ENCODE results near the gene SRCAP. TPM values are rescaled to one million over a fixed set of nuclear protein-coding genes. Genes with fewer than 3 reads are reported as not detected.

SRCAP gene
- 9.4 and 14.3 TPM in 2 replicates for total RNA-seq (2014; rRNA removed; shearing (Covaris generic))

DNA sequence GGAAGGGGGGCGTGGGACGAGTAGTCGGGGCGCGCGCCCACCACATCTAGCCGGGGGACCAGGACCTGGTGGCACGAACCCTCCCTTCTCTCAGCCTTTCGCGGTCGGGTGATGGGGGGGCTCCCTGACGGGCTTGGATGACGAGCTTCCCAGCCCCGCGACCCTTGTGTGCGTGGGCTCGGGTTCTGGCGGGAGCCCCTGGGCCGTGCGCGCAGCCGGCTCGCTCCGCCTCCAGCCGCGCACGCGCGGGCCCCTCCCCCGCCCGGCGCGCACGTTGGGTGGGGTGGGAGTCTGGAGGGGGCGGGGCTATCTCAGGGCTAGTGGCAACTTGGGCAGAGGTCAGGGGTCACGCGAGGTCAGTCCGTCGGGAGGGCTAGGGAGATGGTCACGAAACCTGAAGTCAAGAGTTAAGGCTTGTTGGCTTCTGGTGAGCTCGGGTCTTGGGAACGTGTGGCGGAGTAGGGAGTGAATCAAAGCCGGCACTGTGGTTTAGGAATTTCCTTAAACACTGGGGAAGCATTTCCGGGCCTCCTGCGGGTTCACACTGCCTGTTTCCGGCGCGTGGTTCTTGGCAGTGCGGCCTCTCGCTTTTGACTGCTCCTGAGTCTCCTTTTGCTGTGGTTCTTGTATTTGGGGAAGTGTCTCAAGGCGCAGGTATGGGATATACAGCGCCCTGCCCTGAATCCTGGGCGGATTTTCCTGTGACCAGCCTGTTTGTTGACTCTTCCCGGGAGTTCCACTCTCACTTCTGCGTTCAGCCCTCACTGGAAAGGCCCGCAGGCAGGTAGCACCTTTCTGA lies at the start of gene SRCAP:
TSS of gene SRCAP (plus strand) at position 356 of the 799 bp plus-strand sequence. CDS start 1,654 bp downstream, outside the sequence.
- Histone ChIP-seq H3K4me1 (replicated peaks) (peaks cover 13% of the 10 kb centered on the region), H3K27me3 (replicated peaks) (no peaks in the 10 kb centered on the region), H3K9me3 (replicated peaks) (no peaks in the 10 kb centered on the region), H3K4me3 (peak within 1 kb of the TSS; percentile 80), H3K27ac (peak within 1 kb of the TSS; percentile 99), H3K36me3 (peaks cover 52% of the 10 kb centered on the region)
- peak; percentile 81 to 93 for DNase-seq (ENCODE audit: low read depth in 1 of 2, low spot score in 2 of 2)

DNA sequence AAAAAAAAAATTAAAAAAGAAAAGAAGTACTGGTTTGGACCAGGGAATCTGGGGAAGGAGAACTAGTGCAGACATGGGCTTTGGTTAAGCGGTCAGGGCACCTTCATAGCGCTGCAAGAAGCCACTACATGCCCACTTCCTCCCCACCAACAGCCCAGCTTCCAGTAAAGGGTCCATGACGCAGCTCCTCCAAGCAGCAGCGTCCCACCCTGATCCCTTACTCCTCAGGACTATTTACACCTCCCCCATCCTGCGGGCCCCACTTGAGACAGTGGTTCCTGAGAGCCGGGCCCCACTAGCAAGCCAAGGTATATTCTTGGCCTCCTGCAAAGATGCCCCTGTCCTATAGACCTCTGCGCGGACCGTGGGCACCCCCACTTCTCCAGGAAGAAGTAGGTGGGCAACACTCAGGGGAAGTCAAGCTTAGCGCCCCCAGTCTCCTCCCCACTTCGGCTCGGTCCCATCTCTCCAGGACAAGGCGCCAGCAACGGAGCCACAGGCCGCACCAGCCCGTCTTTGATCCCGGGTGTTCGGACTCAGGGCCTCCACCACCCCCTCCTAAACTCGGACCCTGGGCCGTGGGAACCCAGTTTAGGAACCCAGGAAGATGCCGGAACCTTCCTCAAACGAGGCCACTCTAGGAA lies 49.1 kb upstream of the SRCAP start:
- Histone ChIP-seq H3K27me3 (replicated peaks) (no peaks in the 10 kb centered on the region), H3K4me3 (peak overlapping the region; percentile 54; the same call in 1 of the 2 replicates), H3K9me3 (replicated peaks) (no peaks in the 10 kb centered on the region), H3K36me3 (peaks cover 7% of the 10 kb centered on the region), H3K27ac (no peak overlapping the region), H3K4me1 (replicated peaks) (peaks cover 8% of the 10 kb centered on the region)
- no peak for DNase-seq (ENCODE audit: low read depth in 1 of 2, low spot score in 2 of 2)

DNA sequence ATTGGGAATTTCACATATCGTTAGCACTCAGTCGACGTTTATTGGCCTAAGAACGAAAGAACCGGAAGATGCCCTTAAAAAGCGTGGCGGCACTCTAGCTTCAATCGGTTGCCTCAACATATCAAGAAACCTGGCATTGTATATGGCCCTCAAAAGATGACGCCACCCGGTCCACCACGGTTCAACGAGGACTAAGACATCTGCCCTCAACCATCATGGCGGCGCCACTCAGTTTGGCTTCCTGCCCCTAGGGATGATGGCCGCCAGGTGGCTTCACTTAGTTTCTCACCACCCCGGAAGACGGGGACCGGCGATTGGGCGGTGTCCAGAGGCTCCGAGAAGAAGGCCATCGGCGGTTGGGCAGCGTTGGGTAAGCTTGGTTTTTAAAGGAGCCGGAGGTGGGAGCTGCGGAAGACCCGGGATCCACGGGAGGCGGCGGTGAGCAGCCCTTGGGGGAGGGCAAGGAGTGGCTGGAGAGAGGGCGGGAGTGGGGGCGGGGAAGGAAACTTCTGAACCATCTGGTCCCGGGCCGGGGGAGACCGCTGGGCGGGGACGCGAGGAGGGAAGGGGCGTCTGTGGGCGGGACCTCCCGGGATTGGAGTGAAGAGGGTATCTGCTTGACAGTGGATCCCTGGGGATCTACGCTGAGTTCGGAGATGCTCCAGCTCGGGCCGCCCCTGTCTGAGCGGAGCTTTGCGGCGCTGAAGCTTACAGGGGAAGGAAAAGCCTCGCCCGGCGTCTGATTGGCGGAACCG lies 48.4 kb upstream of the SRCAP start, which contains the start of gene PRR14:
TSS of gene PRR14 (plus strand) at position 592 of the 755 bp plus-strand sequence. CDS start 686 bp downstream, outside the sequence.
- H3K27me3 ChIP-seq (replicated peaks) = no peaks in the 10 kb centered on the region
- H3K36me3 ChIP-seq = peaks cover 14% of the 10 kb centered on the region
- peak within 1 kb of the TSS; percentile 54 for H3K4me3 ChIP-seq
- H3K9me3 ChIP-seq (replicated peaks) = no peaks in the 10 kb centered on the region
- peaks cover 8% of the 10 kb centered on the region for H3K4me1 ChIP-seq (replicated peaks)
- peak; percentile 98 to 99 for DNase-seq (ENCODE audit: low read depth in 1 of 2, low spot score in 2 of 2)
- peak within 1 kb of the TSS; percentile 6; the same call in 1 of the 2 replicates for H3K27ac ChIP-seq

DNA sequence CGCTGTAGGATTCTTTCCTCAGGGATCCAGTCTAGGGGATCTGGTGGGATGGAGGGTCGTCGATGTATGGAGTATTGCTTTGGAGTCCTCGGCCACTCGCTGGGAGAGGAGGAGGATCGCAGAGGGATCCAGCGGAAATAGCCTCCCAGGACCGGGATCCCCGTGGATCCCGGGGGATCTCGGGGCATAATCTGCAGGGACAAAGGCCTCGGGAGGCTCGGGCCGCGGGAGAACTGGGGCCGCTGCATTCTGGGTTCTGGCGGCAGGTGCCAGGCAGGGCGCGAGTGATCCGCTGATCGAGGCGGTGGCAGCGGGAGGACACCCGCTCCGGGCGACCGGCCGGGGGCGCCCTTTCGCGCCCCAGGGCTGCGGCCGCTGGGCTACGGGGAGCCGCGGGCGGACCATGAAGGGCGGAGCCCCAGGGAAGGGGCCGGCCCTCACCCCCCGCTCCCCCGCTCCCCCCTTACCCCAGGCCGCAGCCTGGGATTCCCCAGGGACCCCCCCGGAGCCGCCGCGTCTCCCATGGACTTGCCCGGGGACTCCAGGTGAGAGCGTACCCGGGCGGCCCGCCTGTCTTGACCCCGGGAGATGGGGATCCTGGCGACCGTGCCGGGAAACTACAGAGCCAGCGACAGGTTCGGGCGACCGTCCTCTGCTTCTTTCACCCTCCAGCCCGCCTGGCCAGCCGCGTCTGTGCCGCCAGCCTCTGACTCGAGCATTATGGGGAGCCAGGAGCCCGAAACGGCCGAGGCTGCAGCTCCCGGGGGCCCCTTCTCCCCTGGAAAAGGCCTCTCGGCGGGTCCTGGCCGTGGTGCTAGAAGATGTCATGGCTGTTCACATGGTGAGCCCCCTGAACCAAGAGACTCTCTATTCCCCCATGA lies 47.6 kb upstream of the SRCAP start:
- DNase-seq (ENCODE audit: low read depth in 1 of 2, low spot score in 2 of 2) = peak; percentile 64 to 74
- peaks cover 8% of the 10 kb centered on the region for H3K4me1 ChIP-seq (replicated peaks)
- H3K9me3 ChIP-seq (replicated peaks) = no peaks in the 10 kb centered on the region
- peaks cover 23% of the 10 kb centered on the region for H3K36me3 ChIP-seq
- H3K27me3 ChIP-seq (replicated peaks) = no peaks in the 10 kb centered on the region
- peak overlapping the region; percentile 54 for H3K4me3 ChIP-seq
- H3K27ac ChIP-seq = peak overlapping the region; percentile 6; the same call in 1 of the 2 replicates

DNA sequence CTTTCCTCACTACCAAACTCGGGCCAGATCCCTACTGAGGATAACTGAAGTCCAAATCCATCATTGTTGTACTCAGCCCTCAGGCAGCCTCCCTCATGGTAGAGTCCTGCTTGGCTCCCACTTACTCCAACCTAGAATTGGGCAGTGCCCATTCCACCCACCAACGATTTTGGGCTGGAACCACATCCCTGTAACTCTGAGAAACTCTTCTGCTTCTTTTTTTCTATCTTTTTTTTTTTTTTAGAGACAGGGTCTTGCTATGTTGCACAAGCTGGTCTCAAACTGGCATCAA lies 47.0 kb upstream of the SRCAP start:
- peak overlapping the region; percentile 54 for H3K4me3 ChIP-seq
- H3K36me3 ChIP-seq = peaks cover 28% of the 10 kb centered on the region
- H3K4me1 ChIP-seq (replicated peaks) = peaks cover 8% of the 10 kb centered on the region
- no peak overlapping the region for H3K27ac ChIP-seq
- DNase-seq (ENCODE audit: low read depth in 1 of 2, low spot score in 2 of 2) = no peak
- no peaks in the 10 kb centered on the region for H3K9me3 ChIP-seq (replicated peaks)
- no peaks in the 10 kb centered on the region for H3K27me3 ChIP-seq (replicated peaks)

DNA sequence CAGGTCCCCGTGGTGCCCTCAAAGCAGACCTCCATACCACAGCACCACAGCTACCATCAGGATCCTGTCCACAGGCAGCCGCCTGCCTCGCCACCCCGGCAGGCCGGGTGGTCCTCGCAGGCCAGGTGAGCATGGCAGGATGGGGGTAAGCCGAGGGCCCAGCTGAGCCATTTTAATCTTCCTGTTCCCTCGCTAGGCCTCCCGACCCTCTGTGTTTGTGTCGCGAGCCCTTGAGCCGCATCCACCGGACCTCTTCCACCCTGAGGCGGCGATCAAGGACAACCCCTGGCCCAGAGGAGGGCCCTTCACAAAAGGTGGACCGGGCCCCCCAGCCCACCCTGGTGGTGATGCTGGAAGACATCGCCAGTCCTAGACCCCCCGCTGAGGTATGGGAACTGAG lies 46.3 kb upstream of the SRCAP start:
- H3K36me3 ChIP-seq = peaks cover 29% of the 10 kb centered on the region
- no peak overlapping the region for H3K27ac ChIP-seq
- peaks cover 16% of the 10 kb centered on the region for H3K4me1 ChIP-seq (replicated peaks)
- DNase-seq (ENCODE audit: low read depth in 1 of 2, low spot score in 2 of 2) = no peak
- H3K4me3 ChIP-seq = no peak overlapping the region
- H3K9me3 ChIP-seq (replicated peaks) = no peaks in the 10 kb centered on the region
- H3K27me3 ChIP-seq (replicated peaks) = no peaks in the 10 kb centered on the region

DNA sequence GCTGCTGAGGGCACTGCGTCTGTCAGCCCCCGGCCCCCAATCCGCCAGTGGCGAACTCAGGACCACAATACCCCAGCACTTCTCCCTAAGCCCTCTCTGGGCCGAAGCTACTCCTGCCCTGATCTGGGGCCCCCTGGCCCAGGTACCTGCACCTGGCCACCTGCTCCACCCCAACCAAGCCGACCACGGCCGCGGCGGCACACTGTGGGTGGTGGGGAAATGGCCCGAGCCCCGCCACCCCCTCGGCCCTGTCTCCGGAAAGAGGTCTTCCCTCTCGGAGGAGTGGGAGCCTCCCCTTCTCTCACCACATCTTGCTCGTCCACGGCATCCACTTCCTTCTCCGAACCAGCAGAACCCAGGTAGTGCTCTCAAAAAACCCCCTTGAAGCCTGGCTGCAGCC lies 44.1 kb upstream of the SRCAP start:
- H3K27ac ChIP-seq = no peak overlapping the region
- H3K36me3 ChIP-seq = peaks cover 38% of the 10 kb centered on the region
- no peak overlapping the region for H3K4me3 ChIP-seq
- no peaks in the 10 kb centered on the region for H3K27me3 ChIP-seq (replicated peaks)
- no peak for DNase-seq (ENCODE audit: low read depth in 1 of 2, low spot score in 2 of 2)
- peaks cover 16% of the 10 kb centered on the region for H3K4me1 ChIP-seq (replicated peaks)
- no peaks in the 10 kb centered on the region for H3K9me3 ChIP-seq (replicated peaks)

DNA sequence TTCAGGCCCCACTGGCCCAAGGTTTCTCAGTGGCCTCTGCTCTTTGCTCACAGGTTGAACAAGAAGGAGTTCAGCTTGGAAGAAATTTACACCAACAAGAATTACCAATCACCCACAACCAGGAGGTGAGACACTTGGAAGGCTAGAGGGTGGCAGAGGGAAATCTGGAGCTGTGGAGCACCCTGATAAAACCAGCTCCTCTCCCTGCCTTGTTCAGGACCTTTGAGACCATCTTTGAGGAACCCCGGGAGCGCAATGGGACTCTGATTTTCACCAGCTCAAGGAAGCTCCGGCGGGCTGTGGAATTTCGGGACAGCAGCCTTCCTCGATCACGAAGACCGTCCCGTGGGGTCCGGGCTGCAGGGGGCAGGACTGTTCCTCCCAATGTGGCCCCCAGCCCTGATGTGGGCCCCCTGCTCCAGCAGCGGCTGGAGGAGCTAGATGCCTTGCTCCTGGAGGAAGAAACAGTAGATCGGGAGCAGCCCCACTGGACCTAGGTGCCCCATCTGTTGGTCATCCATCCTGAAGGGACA lies 43.1 kb upstream of the SRCAP start:
- no peak for DNase-seq (ENCODE audit: low read depth in 1 of 2, low spot score in 2 of 2)
- Histone ChIP-seq H3K4me1 (replicated peaks) (peaks cover 19% of the 10 kb centered on the region), H3K27ac (no peak overlapping the region), H3K27me3 (replicated peaks) (no peaks in the 10 kb centered on the region), H3K36me3 (peaks cover 45% of the 10 kb centered on the region), H3K9me3 (replicated peaks) (no peaks in the 10 kb centered on the region), H3K4me3 (no peak overlapping the region)

DNA sequence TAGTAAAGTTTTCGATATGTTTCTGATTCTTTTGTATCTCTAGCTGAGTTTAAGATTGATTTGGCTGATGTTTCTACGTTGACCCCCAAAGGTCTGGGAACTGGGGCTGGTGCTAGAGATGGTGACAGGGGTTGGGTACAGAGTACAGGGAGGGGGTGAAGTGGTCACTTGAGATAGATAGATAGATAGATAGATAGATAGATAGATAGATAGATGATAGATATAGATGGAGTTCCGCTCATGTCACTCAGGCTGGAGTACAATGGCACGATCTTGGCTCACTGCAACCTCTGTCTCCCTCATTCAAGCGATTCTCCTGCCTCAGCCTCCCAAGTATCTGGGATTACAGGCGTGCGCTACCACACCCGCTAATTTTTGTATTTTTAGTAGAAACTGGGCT lies 42.6 kb upstream of the SRCAP start:
- no peak overlapping the region for H3K4me3 ChIP-seq
- no peaks in the 10 kb centered on the region for H3K27me3 ChIP-seq (replicated peaks)

DNA sequence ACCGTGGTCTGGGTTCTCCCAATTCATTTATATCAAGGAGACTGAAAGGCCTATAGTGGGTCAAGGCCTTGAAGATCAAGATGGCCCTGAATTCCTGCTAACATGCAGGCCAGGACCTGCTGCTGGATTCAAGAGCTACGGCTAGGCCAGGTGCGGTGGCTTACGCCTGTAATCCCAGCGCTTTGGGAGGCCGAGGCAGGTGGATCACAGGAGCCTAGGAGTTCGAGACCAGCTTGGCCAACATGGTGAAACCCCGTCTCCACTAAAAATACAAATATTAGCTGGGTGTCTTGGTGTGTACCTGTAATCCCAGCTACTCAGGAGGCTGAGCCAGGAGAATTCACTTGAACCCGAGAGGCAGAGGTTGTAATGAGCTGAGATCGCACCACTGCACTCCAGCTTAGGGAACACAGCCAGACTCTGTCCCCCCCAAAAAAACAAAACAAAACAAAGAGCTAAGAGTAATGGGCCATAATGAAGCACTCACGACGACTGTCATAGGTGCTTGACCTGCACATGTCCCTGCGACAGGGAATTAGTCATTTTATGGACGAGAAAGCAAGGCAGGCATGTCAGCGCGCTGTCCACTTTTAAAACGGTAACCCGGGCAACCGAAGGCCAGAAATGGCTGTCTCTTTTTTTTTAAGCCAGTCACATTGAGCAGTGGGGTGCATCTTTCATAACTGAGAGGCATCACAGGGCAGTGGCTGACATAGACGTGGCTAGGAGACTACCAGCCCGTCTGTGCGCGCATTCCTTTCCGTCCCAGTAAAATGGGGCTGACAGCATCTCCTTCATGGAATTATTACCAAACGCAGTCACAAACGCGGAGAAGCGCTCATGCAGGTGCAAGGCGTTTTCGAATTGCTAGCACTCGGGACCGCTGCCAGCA lies 41.8 kb upstream of the SRCAP start:
- Histone ChIP-seq H3K27me3 (replicated peaks) (no peaks in the 10 kb centered on the region), H3K27ac (peak overlapping the region; percentile 16; the same call in 1 of the 2 replicates), H3K36me3 (peaks cover 58% of the 10 kb centered on the region), H3K9me3 (replicated peaks) (no peaks in the 10 kb centered on the region), H3K4me3 (peak overlapping the region; percentile 56), H3K4me1 (replicated peaks) (peaks cover 20% of the 10 kb centered on the region)
- no peak for DNase-seq (ENCODE audit: low read depth in 1 of 2, low spot score in 2 of 2)

More for the DNA sequence above, 42.6 kb upstream of the SRCAP start:
- Histone ChIP-seq H3K27ac (no peak overlapping the region), H3K36me3 (peaks cover 50% of the 10 kb centered on the region), H3K4me1 (replicated peaks) (peaks cover 23% of the 10 kb centered on the region), H3K9me3 (replicated peaks) (no peaks in the 10 kb centered on the region)
- DNase-seq (ENCODE audit: low read depth in 1 of 2, low spot score in 2 of 2) = no peak

DNA sequence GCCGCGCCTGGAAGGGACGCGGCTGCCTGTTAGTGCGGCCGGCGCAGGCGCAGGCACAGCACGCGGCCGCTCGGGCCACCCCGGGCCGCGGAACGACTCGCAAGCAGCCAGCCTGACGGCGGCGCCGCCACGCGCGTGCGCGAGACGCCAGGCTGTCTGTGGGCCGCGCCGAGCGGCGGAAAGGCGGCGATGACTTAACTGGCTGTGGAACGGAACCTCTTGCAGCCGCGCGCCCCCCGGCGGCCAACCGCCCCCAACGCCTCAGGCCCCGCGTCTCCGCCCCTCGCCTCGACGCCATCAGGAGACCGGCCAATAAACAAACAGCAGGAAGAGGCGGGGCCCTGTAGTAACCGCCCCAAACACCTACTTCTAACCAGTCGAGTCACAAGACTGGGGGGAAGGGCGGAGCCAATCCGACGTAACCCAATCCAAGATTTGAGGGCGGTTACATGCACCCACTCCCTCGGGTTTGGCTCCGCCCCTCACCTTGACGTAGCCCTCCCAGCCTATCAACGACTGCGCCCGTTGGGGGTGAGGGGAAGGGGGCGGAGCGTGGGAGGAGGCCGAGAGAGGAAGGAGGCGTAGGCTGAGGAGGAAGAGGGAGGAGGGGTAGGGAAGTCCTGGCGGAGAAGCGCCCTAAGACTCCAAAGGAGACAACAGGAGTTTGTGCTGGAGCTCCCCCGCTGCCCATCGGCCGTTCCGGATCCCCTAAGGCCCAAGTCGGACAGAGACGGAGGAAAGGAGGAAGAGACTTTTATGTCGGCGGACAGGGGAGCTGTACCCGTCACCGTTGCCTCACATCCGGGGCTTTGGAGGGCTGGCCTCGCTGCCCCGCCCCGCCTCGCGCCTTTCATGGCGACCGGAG lies 40.9 kb upstream of the SRCAP start, which contains the start of gene FBRS:
TSS of gene FBRS (plus strand) at position 566 of the 865 bp plus-strand sequence. CDS start 1,088 bp downstream, outside the sequence.
- Histone ChIP-seq H3K36me3 (peaks cover 60% of the 10 kb centered on the region), H3K4me3 (peak within 1 kb of the TSS; percentile 56), H3K4me1 (replicated peaks) (peaks cover 20% of the 10 kb centered on the region), H3K27ac (peak within 1 kb of the TSS; percentile 94), H3K27me3 (replicated peaks) (no peaks in the 10 kb centered on the region), H3K9me3 (replicated peaks) (no peaks in the 10 kb centered on the region)
- DNase-seq (ENCODE audit: low read depth in 1 of 2, low spot score in 2 of 2) = peak; percentile 100
